Liver (tissue), 3 donors: ENCODE data around the gene UCKL1.

Experiments
- GABPA ChIP-seq, 2 donors: IDR thresholded peaks in 1 of 2; conservative IDR thresholded peaks in 1 of 2; 2 replicates each; pipeline ENCODE4 v1.6.1; 2016; ENCODE audit warnings: antibody characterized with exemption in 2 of 2, mild to moderate bottlenecking in 1 of 2, moderate library complexity in 1 of 2
- HNF4A ChIP-seq, 2 donors: conservative IDR thresholded peaks; 2 replicates each; pipeline ENCODE4 v1.6.1; 2016; ENCODE audit warnings: antibody characterized with exemption in 2 of 2, mild to moderate bottlenecking in 2 of 2
- JUND ChIP-seq, 2 donors: IDR thresholded peaks; 2 replicates each; pipeline ENCODE4 v1.6.1; 2016; ENCODE audit warnings: antibody characterized with exemption in 2 of 2
- RAD21 ChIP-seq, 2 donors: IDR thresholded peaks; 2 replicates each; pipeline ENCODE4 v1.6.1; 2016; ENCODE audit warnings: antibody characterized with exemption in 2 of 2, mild to moderate bottlenecking in 2 of 2
- SP1 ChIP-seq: IDR thresholded peaks from 2 replicates; pipeline ENCODE4 v1.6.1; 2018; ENCODE audit warnings: antibody characterized with exemption, mild to moderate bottlenecking
- YY1 ChIP-seq: IDR thresholded peaks from 2 replicates; pipeline ENCODE4 v1.6.1; 2016; ENCODE audit warnings: antibody characterized with exemption, mild to moderate bottlenecking
- TF ChIP-seq, protein P1 (sequence below): fragments of 150-350 bp; IDR thresholded peaks from 2 replicates; pipeline ENCODE4 v1.5.1; 2017; ENCODE audit warnings: improper control_type of control experiment, low read depth, low read length; ENCODE audit not compliant: missing input control
- TF ChIP-seq, protein P2 (sequence below): IDR thresholded peaks from 2 replicates; pipeline ENCODE4 v1.6.1; 2016; ENCODE audit warnings: antibody characterized with exemption
- TF ChIP-seq, protein P3 (sequence below): IDR thresholded peaks from 2 replicates; pipeline ENCODE4 v1.6.1; 2016; ENCODE audit warnings: antibody characterized with exemption, mild to moderate bottlenecking
- TF ChIP-seq, protein P4 (sequence below): IDR thresholded peaks from 2 replicates; pipeline ENCODE4 v1.6.1; 2016; ENCODE audit warnings: antibody characterized with exemption
- donor health status: healthy.
- donor health status: healthy.

DNA sequence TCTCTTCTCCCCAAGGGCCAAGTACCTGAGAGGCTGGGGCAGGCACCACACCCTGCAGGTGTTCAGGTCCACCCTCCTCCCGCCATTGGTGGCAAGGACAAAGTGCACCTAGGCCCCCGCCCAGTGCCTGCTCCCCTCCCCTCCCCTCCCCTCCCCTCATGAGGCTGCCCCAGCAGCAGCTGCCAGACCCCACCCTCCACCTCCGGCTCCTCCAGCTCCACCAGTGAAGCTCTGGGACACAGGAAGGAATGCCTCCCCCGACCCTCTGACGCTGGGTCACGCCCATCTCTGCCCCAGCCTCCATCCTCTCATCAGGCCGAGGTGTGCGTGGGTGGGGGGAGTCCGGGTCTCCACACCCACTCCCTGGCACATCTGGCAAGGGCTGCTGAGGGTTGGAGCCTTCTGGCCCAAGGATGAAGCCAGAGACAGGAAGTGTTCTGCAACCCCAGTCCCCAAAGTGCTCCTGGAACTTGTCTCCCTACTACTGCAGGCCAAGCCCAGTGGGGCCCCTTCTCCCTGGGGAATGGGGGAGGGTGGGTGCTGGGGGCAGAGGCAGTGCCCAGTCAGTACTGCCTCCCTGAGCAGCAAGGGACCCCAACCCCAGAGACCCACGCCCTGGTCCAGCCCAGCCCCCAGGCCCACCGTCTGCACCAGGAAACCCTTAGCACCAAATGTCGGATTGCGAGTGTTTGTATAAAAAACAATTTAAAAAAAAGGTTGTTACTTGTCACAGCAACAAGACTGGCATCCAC lies 1.6 kb upstream of the UCKL1 start:
- TF ChIP-seq, protein P1, sequence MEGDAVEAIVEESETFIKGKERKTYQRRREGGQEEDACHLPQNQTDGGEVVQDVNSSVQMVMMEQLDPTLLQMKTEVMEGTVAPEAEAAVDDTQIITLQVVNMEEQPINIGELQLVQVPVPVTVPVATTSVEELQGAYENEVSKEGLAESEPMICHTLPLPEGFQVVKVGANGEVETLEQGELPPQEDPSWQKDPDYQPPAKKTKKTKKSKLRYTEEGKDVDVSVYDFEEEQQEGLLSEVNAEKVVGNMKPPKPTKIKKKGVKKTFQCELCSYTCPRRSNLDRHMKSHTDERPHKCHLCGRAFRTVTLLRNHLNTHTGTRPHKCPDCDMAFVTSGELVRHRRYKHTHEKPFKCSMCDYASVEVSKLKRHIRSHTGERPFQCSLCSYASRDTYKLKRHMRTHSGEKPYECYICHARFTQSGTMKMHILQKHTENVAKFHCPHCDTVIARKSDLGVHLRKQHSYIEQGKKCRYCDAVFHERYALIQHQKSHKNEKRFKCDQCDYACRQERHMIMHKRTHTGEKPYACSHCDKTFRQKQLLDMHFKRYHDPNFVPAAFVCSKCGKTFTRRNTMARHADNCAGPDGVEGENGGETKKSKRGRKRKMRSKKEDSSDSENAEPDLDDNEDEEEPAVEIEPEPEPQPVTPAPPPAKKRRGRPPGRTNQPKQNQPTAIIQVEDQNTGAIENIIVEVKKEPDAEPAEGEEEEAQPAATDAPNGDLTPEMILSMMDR, result no peak
- TF ChIP-seq, protein P2, sequence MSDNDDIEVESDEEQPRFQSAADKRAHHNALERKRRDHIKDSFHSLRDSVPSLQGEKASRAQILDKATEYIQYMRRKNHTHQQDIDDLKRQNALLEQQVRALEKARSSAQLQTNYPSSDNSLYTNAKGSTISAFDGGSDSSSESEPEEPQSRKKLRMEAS, result no peak
- TF ChIP-seq, protein P3, sequence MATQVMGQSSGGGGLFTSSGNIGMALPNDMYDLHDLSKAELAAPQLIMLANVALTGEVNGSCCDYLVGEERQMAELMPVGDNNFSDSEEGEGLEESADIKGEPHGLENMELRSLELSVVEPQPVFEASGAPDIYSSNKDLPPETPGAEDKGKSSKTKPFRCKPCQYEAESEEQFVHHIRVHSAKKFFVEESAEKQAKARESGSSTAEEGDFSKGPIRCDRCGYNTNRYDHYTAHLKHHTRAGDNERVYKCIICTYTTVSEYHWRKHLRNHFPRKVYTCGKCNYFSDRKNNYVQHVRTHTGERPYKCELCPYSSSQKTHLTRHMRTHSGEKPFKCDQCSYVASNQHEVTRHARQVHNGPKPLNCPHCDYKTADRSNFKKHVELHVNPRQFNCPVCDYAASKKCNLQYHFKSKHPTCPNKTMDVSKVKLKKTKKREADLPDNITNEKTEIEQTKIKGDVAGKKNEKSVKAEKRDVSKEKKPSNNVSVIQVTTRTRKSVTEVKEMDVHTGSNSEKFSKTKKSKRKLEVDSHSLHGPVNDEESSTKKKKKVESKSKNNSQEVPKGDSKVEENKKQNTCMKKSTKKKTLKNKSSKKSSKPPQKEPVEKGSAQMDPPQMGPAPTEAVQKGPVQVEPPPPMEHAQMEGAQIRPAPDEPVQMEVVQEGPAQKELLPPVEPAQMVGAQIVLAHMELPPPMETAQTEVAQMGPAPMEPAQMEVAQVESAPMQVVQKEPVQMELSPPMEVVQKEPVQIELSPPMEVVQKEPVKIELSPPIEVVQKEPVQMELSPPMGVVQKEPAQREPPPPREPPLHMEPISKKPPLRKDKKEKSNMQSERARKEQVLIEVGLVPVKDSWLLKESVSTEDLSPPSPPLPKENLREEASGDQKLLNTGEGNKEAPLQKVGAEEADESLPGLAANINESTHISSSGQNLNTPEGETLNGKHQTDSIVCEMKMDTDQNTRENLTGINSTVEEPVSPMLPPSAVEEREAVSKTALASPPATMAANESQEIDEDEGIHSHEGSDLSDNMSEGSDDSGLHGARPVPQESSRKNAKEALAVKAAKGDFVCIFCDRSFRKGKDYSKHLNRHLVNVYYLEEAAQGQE, result no peak
- no peak for TF ChIP-seq GABPA (IDR thresholded peaks at IDR 0.05 in 1 of 2, conservative IDR thresholded peaks at IDR 0.05 in 1 of 2)
- no peak for TF ChIP-seq RAD21 (IDR thresholded peaks at IDR 0.05)
- no peak for TF ChIP-seq JUND (IDR thresholded peaks at IDR 0.05)
- TF ChIP-seq, protein P4, sequence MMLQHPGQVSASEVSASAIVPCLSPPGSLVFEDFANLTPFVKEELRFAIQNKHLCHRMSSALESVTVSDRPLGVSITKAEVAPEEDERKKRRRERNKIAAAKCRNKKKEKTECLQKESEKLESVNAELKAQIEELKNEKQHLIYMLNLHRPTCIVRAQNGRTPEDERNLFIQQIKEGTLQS, result no peak
- no peak for TF ChIP-seq YY1
- TF ChIP-seq SP1, result no peak
- TF ChIP-seq HNF4A (conservative IDR thresholded peaks at IDR 0.05), result no peak
